T-helper 1 cell treated with Interleukin-12 subunit alpha and Interleukin-12 subunit beta and Interleukin-4 antibody, amounts not matched to agents 30 μg/mL and 1 μg/mL, for 36 hours (primary cell): ENCODE data around the gene LBHD2.

Experiments used
- H3K27ac Mint-ChIP-seq: one replicate; pipeline ENCODE4 v1.8.0; 2021; ENCODE audit warnings: mild to moderate bottlenecking, mixed read lengths
- H3K27me3 Mint-ChIP-seq: one replicate; pipeline ENCODE4 v1.8.0; 2021; ENCODE audit warnings: low read depth, mixed read lengths
- H3K36me3 Mint-ChIP-seq: one replicate; pipeline ENCODE4 v1.8.0; 2021; ENCODE audit warnings: low read depth, mixed read lengths
- H3K4me1 Mint-ChIP-seq: one replicate; pipeline ENCODE4 v1.8.0; 2021; ENCODE audit warnings: low read depth, mixed read lengths
- H3K4me3 Mint-ChIP-seq: one replicate; pipeline ENCODE4 v1.8.0; 2021; ENCODE audit warnings: mild to moderate bottlenecking, moderate library complexity, mixed read lengths
- H3K9me3 Mint-ChIP-seq: one replicate; pipeline ENCODE4 v1.8.0; 2021; ENCODE audit warnings: mixed read lengths

Gene LBHD2

DNA sequence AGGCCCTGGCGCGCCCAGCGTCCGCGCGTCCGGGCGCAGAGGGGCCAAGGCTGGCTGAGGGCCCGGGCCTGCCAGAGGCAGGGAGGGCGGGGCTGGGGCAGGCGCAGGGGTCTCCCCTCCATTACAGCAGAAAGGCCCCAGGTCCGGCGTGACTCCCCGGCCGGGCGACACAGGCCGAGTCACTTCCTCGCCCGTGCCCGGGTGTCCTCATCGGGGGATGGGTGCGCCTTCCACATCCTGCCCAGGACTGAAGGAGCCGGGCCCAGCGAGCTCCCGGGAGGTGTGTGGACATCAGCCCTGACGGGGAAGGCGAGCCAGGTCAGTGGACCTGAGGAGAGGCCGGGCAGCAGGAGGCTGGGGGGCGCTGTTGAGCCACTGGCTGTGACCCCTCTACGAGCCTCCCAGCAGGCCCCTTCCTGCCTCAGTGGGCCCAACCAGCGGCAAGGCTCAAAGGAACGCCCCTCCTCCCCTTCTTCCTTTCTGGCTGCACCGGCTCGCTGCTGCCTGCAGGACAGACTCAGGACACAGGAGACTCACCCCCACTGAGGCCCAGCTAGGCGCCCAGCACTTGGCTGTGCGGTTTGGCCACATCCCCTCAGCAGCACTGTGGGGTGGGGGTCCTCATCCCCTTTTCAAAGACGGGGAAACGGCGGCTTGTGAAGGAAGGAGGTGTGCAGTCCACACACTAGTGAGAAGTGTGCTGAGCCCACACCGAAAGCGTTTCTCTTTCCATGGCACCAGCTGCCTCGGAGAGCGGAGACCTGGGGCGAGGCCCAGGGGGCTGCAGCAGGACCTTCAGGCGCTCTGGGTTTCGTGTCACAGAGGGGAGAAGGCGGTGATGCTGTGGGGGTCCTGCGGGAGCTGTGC lies 39.9 kb downstream of the LBHD2 start:
- H3K27ac Mint-ChIP-seq, result no peak overlapping the region
- H3K4me1 Mint-ChIP-seq, result peaks cover 2% of the 10 kb centered on the region
- peaks cover 32% of the 10 kb centered on the region for H3K27me3 Mint-ChIP-seq
- H3K36me3 Mint-ChIP-seq, result no peaks in the 10 kb centered on the region
- no peaks in the 10 kb centered on the region for H3K9me3 Mint-ChIP-seq
- H3K4me3 Mint-ChIP-seq, result no peak overlapping the region

DNA sequence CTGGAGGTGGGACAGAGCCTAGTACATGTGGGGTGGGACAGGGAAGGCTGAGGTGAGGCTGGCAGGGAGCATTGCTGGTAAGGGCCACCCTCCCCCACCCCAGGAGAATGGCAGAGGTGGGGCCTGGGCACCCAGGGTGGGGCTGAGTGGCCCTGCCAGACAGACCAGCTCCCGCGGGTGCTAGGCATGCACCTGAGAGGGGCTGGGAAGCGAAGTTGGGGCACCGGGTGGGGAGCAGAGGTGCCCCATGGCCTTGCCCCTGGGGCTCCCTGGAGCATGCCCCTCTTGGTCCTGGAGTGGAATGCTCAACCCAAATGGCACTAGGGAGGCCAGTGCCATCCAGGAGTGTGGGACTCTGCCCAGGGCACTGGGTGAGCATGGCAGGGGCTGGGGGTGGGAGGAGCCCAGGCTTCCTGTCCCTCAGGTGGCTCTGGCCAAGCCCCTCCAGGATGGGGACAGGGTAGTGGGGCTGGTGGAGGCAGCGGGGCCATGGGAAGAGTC lies 40.5 kb downstream of the LBHD2 start:
- Mint-ChIP-seq H3K27ac (no peak overlapping the region), H3K4me1 (peaks cover 2% of the 10 kb centered on the region), H3K36me3 (no peaks in the 10 kb centered on the region), H3K27me3 (peaks cover 31% of the 10 kb centered on the region), H3K9me3 (no peaks in the 10 kb centered on the region), H3K4me3 (no peak overlapping the region)

- no peaks in the 10 kb centered on the region for H3K36me3 Mint-ChIP-seq
- no peak overlapping the region for H3K4me3 Mint-ChIP-seq
- H3K27me3 Mint-ChIP-seq, result peaks cover 23% of the 10 kb centered on the region
- no peaks in the 10 kb centered on the region for H3K9me3 Mint-ChIP-seq
- H3K4me1 Mint-ChIP-seq, result peaks cover 2% of the 10 kb centered on the region
- no peak overlapping the region for H3K27ac Mint-ChIP-seq
Observed at GRCh38 chr14:103125098-103126070, 41.4 kb downstream of the LBHD2 start.

- no peak overlapping the region for H3K4me3 Mint-ChIP-seq
- H3K27ac Mint-ChIP-seq, result no peak overlapping the region
- H3K36me3 Mint-ChIP-seq, result no peaks in the 10 kb centered on the region
- H3K4me1 Mint-ChIP-seq, result peaks cover 2% of the 10 kb centered on the region
- H3K27me3 Mint-ChIP-seq, result peaks cover 16% of the 10 kb centered on the region
- no peaks in the 10 kb centered on the region for H3K9me3 Mint-ChIP-seq
Observed at GRCh38 chr14:103126088-103126872, 42.3 kb downstream of the LBHD2 start.

DNA sequence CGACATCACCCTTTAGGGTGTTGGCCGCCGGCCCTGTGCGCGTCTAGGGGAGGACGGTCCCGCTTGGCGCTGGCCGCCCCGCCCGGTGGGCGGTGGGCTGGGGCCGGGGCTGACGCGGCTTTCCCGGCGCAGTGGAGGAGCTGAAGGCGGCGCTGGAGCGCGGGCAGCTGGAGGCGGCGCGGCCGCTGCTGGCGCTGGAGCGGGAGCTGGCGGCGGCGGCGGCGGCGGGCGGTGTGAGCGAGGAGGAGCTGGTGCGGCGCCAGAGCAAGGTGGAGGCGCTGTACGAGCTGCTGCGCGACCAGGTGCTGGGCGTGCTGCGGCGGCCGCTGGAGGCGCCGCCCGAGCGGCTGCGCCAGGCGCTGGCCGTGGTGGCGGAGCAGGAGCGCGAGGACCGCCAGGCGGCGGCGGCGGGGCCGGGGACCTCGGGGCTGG lies 42.9 kb downstream of the LBHD2 start:
- no peaks in the 10 kb centered on the region for H3K9me3 Mint-ChIP-seq
- peaks cover 11% of the 10 kb centered on the region for H3K27me3 Mint-ChIP-seq
- no peak overlapping the region for H3K4me3 Mint-ChIP-seq
- no peak overlapping the region for H3K27ac Mint-ChIP-seq
- no peaks in the 10 kb centered on the region for H3K36me3 Mint-ChIP-seq
- H3K4me1 Mint-ChIP-seq, result peaks cover 2% of the 10 kb centered on the region

DNA sequence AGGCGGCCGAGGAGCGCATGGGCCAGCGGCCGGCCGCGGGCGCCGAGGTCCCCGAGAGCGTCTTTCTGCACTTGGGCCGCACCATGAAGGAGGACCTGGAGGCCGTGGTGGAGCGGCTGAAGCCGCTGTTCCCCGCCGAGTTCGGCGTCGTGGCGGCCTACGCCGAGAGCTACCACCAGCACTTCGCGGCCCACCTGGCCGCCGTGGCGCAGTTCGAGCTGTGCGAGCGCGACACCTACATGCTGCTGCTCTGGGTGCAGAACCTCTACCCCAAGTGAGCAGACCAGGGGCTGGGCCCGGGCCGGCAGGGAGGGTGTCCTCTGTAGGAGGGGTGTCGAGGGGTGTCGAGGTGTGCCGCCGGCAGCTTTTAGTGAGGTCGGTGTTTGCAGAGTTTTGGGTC lies 43.3 kb downstream of the LBHD2 start:
- Mint-ChIP-seq H3K27me3 (peaks cover 6% of the 10 kb centered on the region), H3K4me3 (no peak overlapping the region), H3K36me3 (no peaks in the 10 kb centered on the region), H3K27ac (no peak overlapping the region), H3K9me3 (no peaks in the 10 kb centered on the region), H3K4me1 (no peaks in the 10 kb centered on the region)

- H3K27ac Mint-ChIP-seq, result no peak overlapping the region
- H3K9me3 Mint-ChIP-seq, result no peaks in the 10 kb centered on the region
- peaks cover 6% of the 10 kb centered on the region for H3K27me3 Mint-ChIP-seq
- no peaks in the 10 kb centered on the region for H3K4me1 Mint-ChIP-seq
- no peaks in the 10 kb centered on the region for H3K36me3 Mint-ChIP-seq
- no peak overlapping the region for H3K4me3 Mint-ChIP-seq
Observed at GRCh38 chr14:103127861-103128598, 44.0 kb downstream of the LBHD2 start.

DNA sequence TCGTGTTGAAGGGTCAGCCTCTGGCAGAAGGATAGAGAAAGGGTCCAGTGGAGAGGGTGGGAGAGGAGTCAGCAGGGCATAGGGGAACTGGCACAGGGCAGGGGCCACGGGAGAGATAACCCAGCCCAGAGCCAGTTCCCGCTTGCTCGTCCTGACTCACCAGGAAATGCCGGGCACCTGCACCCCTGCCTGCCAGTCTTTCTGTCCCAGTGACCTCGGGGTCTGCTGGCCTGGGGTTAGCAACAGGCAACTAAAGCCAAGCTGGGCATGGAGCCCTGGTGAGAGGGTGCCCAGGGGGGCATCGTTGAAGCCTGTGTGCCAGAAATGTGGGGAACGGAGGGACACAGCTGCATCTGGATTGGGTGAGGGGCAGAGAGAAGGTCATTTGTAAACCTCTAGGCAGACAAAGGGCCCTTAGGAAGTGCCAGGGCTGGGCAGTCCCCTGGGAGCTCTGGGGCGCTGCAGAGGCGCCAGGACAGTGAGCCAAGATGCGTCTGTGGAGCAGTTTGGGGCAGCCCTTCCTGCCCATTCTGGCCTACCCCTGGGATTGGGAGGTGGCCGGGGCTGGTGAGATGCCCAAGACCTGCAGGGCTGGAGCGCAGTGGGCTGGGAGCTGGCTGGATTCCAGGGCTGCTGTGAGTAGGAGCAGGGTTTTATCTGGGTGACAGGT lies 44.8 kb downstream of the LBHD2 start:
- H3K27ac Mint-ChIP-seq, result no peak overlapping the region
- H3K9me3 Mint-ChIP-seq, result no peaks in the 10 kb centered on the region
- H3K36me3 Mint-ChIP-seq, result no peaks in the 10 kb centered on the region
- H3K4me3 Mint-ChIP-seq, result no peak overlapping the region
- H3K4me1 Mint-ChIP-seq, result no peaks in the 10 kb centered on the region
- peaks cover 6% of the 10 kb centered on the region for H3K27me3 Mint-ChIP-seq

DNA sequence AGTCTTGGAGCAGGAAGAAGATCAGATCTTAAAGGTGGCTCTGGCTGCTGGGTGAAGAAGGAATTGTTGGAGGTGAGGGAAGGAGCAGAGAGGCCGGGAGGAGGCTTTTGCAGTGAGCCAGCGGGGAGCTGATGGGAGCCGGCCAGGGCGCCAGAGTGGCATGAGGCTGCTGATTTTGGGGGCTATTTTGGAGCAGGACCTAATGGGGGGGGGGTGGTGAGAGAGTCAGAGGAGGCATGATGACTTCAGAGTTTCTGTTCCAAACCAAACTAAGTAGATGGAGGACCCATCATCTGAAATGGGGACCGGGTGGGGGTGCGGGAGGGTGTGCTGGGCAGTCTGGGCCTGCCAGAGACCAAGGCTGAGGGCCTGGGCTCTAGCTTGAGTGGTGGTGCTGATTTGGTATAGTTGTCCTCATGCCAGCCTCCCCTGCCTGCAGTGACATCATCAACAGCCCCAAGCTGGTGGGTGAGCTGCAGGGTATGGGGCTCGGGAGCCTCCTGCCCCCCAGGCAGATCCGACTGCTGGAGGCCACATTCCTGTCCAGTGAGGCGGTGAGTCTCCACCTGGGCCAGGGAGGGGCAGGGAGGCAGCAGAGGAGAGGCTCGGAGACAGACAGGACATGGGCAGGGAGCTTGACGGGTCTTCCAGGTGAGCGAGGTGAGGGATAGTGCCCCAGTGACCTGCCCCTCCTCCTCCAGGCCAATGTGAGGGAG lies 45.4 kb downstream of the LBHD2 start:
- Mint-ChIP-seq H3K4me3 (no peak overlapping the region), H3K36me3 (no peaks in the 10 kb centered on the region), H3K27ac (no peak overlapping the region), H3K9me3 (no peaks in the 10 kb centered on the region), H3K4me1 (no peaks in the 10 kb centered on the region), H3K27me3 (no peaks in the 10 kb centered on the region)

GRCh38 chr14:103130017-103130764 lies 46.2 kb downstream of the LBHD2 start:
- Mint-ChIP-seq H3K4me1 (no peaks in the 10 kb centered on the region), H3K9me3 (no peaks in the 10 kb centered on the region), H3K4me3 (no peak overlapping the region), H3K27me3 (no peaks in the 10 kb centered on the region), H3K36me3 (no peaks in the 10 kb centered on the region), H3K27ac (peak overlapping the region; percentile 67)

- no peaks in the 10 kb centered on the region for H3K27me3 Mint-ChIP-seq
- no peak overlapping the region for H3K4me3 Mint-ChIP-seq
- H3K27ac Mint-ChIP-seq, result no peak overlapping the region
Observed at GRCh38 chr14:103130965-103131364, 47.0 kb downstream of the LBHD2 start.

GRCh38 chr14:103131580-103131979 lies 47.6 kb downstream of the LBHD2 start:
- Mint-ChIP-seq H3K27ac (no peak overlapping the region), H3K36me3 (no peaks in the 10 kb centered on the region), H3K9me3 (no peaks in the 10 kb centered on the region), H3K4me3 (no peak overlapping the region), H3K4me1 (no peaks in the 10 kb centered on the region), H3K27me3 (no peaks in the 10 kb centered on the region)

More at GRCh38 chr14:103130965-103131364, 47.0 kb downstream of the LBHD2 start:
- Mint-ChIP-seq H3K4me1 (no peaks in the 10 kb centered on the region), H3K36me3 (no peaks in the 10 kb centered on the region), H3K9me3 (no peaks in the 10 kb centered on the region)
